ENCODE data around the gene SETBP1.

DNA sequence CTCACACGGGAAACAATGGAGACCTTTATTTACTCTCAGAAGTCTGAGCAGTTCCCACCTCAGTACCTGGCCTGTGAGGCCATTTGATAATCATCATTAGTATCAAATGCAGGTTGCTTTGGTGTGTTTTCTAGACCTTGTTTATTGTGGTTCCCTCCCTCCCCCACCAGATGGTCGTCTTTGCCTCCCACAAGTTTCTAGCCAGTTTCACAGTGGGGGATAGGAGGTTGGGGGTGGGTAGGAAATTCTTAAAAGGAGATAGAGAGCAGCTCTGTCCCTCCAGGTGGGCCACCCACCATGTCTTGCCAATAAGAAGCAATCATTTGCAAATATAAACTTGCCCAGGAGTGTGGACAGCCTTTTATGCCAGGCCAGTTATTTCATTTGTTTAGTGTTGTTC is 31.3 kb downstream of the SETBP1 start:
- TF ChIP-seq, protein P1, sequence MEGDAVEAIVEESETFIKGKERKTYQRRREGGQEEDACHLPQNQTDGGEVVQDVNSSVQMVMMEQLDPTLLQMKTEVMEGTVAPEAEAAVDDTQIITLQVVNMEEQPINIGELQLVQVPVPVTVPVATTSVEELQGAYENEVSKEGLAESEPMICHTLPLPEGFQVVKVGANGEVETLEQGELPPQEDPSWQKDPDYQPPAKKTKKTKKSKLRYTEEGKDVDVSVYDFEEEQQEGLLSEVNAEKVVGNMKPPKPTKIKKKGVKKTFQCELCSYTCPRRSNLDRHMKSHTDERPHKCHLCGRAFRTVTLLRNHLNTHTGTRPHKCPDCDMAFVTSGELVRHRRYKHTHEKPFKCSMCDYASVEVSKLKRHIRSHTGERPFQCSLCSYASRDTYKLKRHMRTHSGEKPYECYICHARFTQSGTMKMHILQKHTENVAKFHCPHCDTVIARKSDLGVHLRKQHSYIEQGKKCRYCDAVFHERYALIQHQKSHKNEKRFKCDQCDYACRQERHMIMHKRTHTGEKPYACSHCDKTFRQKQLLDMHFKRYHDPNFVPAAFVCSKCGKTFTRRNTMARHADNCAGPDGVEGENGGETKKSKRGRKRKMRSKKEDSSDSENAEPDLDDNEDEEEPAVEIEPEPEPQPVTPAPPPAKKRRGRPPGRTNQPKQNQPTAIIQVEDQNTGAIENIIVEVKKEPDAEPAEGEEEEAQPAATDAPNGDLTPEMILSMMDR (IDR thresholded peaks at IDR 0.05) = no peak
- TF ChIP-seq EZH2 (IDR thresholded peaks at IDR 0.05) (no peak), EZH2phosphoT487 (IDR thresholded peaks at IDR 0.05) (no peak)

Data from neural progenitor cell (in vitro differentiated cells).